ENCODE results near the gene STX8. TPM values are rescaled to one million over a fixed set of nuclear protein-coding genes. Genes with fewer than 3 reads are reported as not detected.
A peak's percentile ranks its signal among the peaks of the same experiment; 100 is the strongest.
"Not testable (repeated sequence)": the region's sequence is repeated elsewhere in the genome, so short reads cannot be mapped to it uniquely, and the experiment has no call there.

The STX8 gene
- total RNA-seq, 2 experiments from 2014 or later = 60.6 to 68.0 TPM

GRCh38 chr17:9576521-9577372, 1.1 kb upstream of the STX8 start, which contains the start of gene CFAP52:
TSS of gene CFAP52 (plus strand) at chr17:9576642. CDS start at chr17:9576696, 54 bp downstream.
- CTCF ChIA-PET = interaction anchor here (0.6 to 2.4 kb wide), 12 partner anchors 9 to 167 kb away, joined by 3 to 12 read pairs (median 6); no protein-coding TSS in a partner anchor
- Mint-ChIP-seq H3K4me3 (peak within 1 kb of the TSS; percentile 84), H3K9me3 (no peaks in the 10 kb centered on the region), H3K27ac (peak within 1 kb of the TSS; percentile 59), H3K27me3 (ENCODE audit: low read depth) (no peaks in the 10 kb centered on the region), H3K36me3 (ENCODE audit: low read depth) (no peaks in the 10 kb centered on the region), H3K4me1 (ENCODE audit: low read depth) (peaks cover 22% of the 10 kb centered on the region)
- DNase-seq = peak; percentile 78
- intact Hi-C loops (cut with micrococcal nuclease) = loop anchor here (1.0 to 2.0 kb wide), 3 partner anchors 68 to 190 kb away; partner anchors contain the start of gene USP43

- Mint-ChIP-seq H3K27ac (no peak overlapping the region), H3K36me3 (ENCODE audit: low read depth) (peaks cover 10% of the 10 kb centered on the region), H3K4me1 (ENCODE audit: low read depth) (peaks cover 26% of the 10 kb centered on the region), H3K4me3 (no peak overlapping the region), H3K9me3 (no peaks in the 10 kb centered on the region), H3K27me3 (ENCODE audit: low read depth) (no peaks in the 10 kb centered on the region)
- no peak for DNase-seq
- CTCF ChIA-PET = interaction anchor here (0.7 kb wide), 1 partner anchor 30 kb away, joined by 6 read pairs; no protein-coding TSS in a partner anchor
- intact Hi-C loops (cut with micrococcal nuclease) = no loop called here
Measured at GRCh38 chr17:9571201-9571600, 4.4 kb downstream of the STX8 start.

- Mint-ChIP-seq H3K27ac (no peak overlapping the region), H3K36me3 (ENCODE audit: low read depth) (peaks cover 22% of the 10 kb centered on the region), H3K9me3 (no peaks in the 10 kb centered on the region), H3K4me1 (ENCODE audit: low read depth) (peaks cover 35% of the 10 kb centered on the region), H3K4me3 (no peak overlapping the region), H3K27me3 (ENCODE audit: low read depth) (no peaks in the 10 kb centered on the region)
- DNase-seq = no peak
- intact Hi-C loops (cut with micrococcal nuclease) = loop anchor here (10.0 kb wide), 1 partner anchor 274 kb away; no protein-coding TSS in a partner anchor
- CTCF ChIA-PET = interaction anchor here (0.6 kb wide), 1 partner anchor 789 kb away, joined by 3 read pairs; no protein-coding TSS in a partner anchor
Measured at GRCh38 chr17:9568957-9569588, 6.5 kb downstream of the STX8 start.

GRCh38 chr17:9568004-9568403, 7.6 kb downstream of the STX8 start:
- CTCF ChIA-PET = no interaction called here
- Mint-ChIP-seq H3K4me3 (no peak overlapping the region), H3K36me3 (ENCODE audit: low read depth) (peaks cover 28% of the 10 kb centered on the region), H3K9me3 (no peaks in the 10 kb centered on the region), H3K4me1 (ENCODE audit: low read depth) (peaks cover 32% of the 10 kb centered on the region), H3K27me3 (ENCODE audit: low read depth) (no peaks in the 10 kb centered on the region), H3K27ac (no peak overlapping the region)
- no peak for DNase-seq
- intact Hi-C loops (cut with micrococcal nuclease) = loop anchor here (10.0 kb wide), 1 partner anchor 273 kb away; no protein-coding TSS in a partner anchor

- DNase-seq; H3K9me3 Mint-ChIP-seq; H3K4me3 Mint-ChIP-seq; H3K27ac Mint-ChIP-seq; H3K27me3 Mint-ChIP-seq (ENCODE audit: low read depth): not testable (repeated sequence)
- intact Hi-C loops (cut with micrococcal nuclease) = loop anchor here (10.0 kb wide), 1 partner anchor 272 kb away; no protein-coding TSS in a partner anchor
- H3K4me1 Mint-ChIP-seq (ENCODE audit: low read depth) = peaks cover 36% of the 10 kb centered on the region
- peaks cover 34% of the 10 kb centered on the region for H3K36me3 Mint-ChIP-seq (ENCODE audit: low read depth)
- CTCF ChIA-PET = interaction anchor here (2.5 kb wide), 1 partner anchor 9 kb away, joined by 6 read pairs; the partner anchor contains the start of gene STX8
Measured at GRCh38 chr17:9566739-9567138, 8.9 kb downstream of the STX8 start.

- peak overlapping the region; percentile 5 for H3K4me3 Mint-ChIP-seq
- H3K9me3 Mint-ChIP-seq = no peaks in the 10 kb centered on the region
- no peak overlapping the region for H3K27ac Mint-ChIP-seq
- DNase-seq = no peak
- intact Hi-C loops (cut with micrococcal nuclease) = loop anchor here (10.0 kb wide), 1 partner anchor 271 kb away; no protein-coding TSS in a partner anchor
- H3K27me3 Mint-ChIP-seq (ENCODE audit: low read depth) = no peaks in the 10 kb centered on the region
- peaks cover 34% of the 10 kb centered on the region for H3K36me3 Mint-ChIP-seq (ENCODE audit: low read depth)
- CTCF ChIA-PET = interaction anchor here (1.0 to 2.5 kb wide), 4 partner anchors 9 to 17 kb away, joined by 3 to 6 read pairs (median 4); partner anchors contain the start of gene STX8
- H3K4me1 Mint-ChIP-seq (ENCODE audit: low read depth) = peaks cover 36% of the 10 kb centered on the region
Measured at GRCh38 chr17:9566067-9566466, 9.6 kb downstream of the STX8 start.

- no peak for DNase-seq
- no peaks in the 10 kb centered on the region for H3K27me3 Mint-ChIP-seq (ENCODE audit: low read depth)
- intact Hi-C loops (cut with micrococcal nuclease) = loop anchor here (10.0 kb wide), 1 partner anchor 269 kb away; no protein-coding TSS in a partner anchor
- peaks cover 36% of the 10 kb centered on the region for H3K4me1 Mint-ChIP-seq (ENCODE audit: low read depth)
- no peaks in the 10 kb centered on the region for H3K9me3 Mint-ChIP-seq
- peaks cover 34% of the 10 kb centered on the region for H3K36me3 Mint-ChIP-seq (ENCODE audit: low read depth)
- H3K4me3 Mint-ChIP-seq = no peak overlapping the region
- no peak overlapping the region for H3K27ac Mint-ChIP-seq
- CTCF ChIA-PET = interaction anchor here (2.3 kb wide), 1 partner anchor 13 kb away, joined by 6 read pairs; no protein-coding TSS in a partner anchor
Measured at GRCh38 chr17:9564104-9564503, 11.5 kb downstream of the STX8 start.

- no peak overlapping the region for H3K27ac Mint-ChIP-seq
Measured at GRCh38 chr17:9557857-9558256, 17.8 kb downstream of the STX8 start.

GRCh38 chr17:9557161-9557755, 18.4 kb downstream of the STX8 start:
- peaks cover under 1% of the 10 kb centered on the region for H3K4me1 Mint-ChIP-seq (ENCODE audit: low read depth)
- CTCF ChIA-PET = interaction anchor here (0.6 to 1.4 kb wide), 2 partner anchors 12 to 542 kb away, joined by 3 read pairs; no protein-coding TSS in a partner anchor
- intact Hi-C loops (cut with micrococcal nuclease) = loop anchor here (10.0 kb wide), 1 partner anchor 562 kb away; no protein-coding TSS in a partner anchor
- H3K4me3 Mint-ChIP-seq = no peak overlapping the region
- H3K27ac Mint-ChIP-seq = no peak overlapping the region
- H3K27me3 Mint-ChIP-seq (ENCODE audit: low read depth) = no peaks in the 10 kb centered on the region
- no peaks in the 10 kb centered on the region for H3K9me3 Mint-ChIP-seq
- peaks cover 8% of the 10 kb centered on the region for H3K36me3 Mint-ChIP-seq (ENCODE audit: low read depth)
- no peak for DNase-seq

More at GRCh38 chr17:9557857-9558256, 17.8 kb downstream of the STX8 start:
- no peaks in the 10 kb centered on the region for H3K27me3 Mint-ChIP-seq (ENCODE audit: low read depth)
- no peak overlapping the region for H3K4me3 Mint-ChIP-seq
- H3K36me3 Mint-ChIP-seq (ENCODE audit: low read depth) = peaks cover 14% of the 10 kb centered on the region
- H3K9me3 Mint-ChIP-seq = no peaks in the 10 kb centered on the region
- CTCF ChIA-PET = interaction anchor here (0.6 to 1.4 kb wide), 2 partner anchors 13 to 542 kb away, joined by 3 read pairs; no protein-coding TSS in a partner anchor
- H3K4me1 Mint-ChIP-seq (ENCODE audit: low read depth) = peaks cover 5% of the 10 kb centered on the region
- intact Hi-C loops (cut with micrococcal nuclease) = loop anchor here (10.0 kb wide), 1 partner anchor 563 kb away; no protein-coding TSS in a partner anchor
- no peak for DNase-seq

- H3K4me1 Mint-ChIP-seq (ENCODE audit: low read depth); H3K36me3 Mint-ChIP-seq (ENCODE audit: low read depth); H3K27ac Mint-ChIP-seq; H3K9me3 Mint-ChIP-seq; H3K27me3 Mint-ChIP-seq (ENCODE audit: low read depth); H3K4me3 Mint-ChIP-seq: not testable (repeated sequence)
- DNase-seq = peak; percentile 77
- intact Hi-C loops (cut with micrococcal nuclease) = loop anchor here (10.0 kb wide), 1 partner anchor 560 kb away; no protein-coding TSS in a partner anchor
- CTCF ChIA-PET = interaction anchor here (1.1 to 1.2 kb wide), 3 partner anchors 10 to 556 kb away, joined by 3 to 4 read pairs (median 4); no protein-coding TSS in a partner anchor
Measured at GRCh38 chr17:9554715-9555114, 20.9 kb downstream of the STX8 start.

- no peaks in the 10 kb centered on the region for H3K27me3 Mint-ChIP-seq (ENCODE audit: low read depth)
- DNase-seq = no peak
- H3K9me3 Mint-ChIP-seq = no peaks in the 10 kb centered on the region
- no peak overlapping the region for H3K4me3 Mint-ChIP-seq
- intact Hi-C loops (cut with micrococcal nuclease) = loop anchor here (10.0 kb wide), 1 partner anchor 559 kb away; no protein-coding TSS in a partner anchor
- peaks cover 4% of the 10 kb centered on the region for H3K4me1 Mint-ChIP-seq (ENCODE audit: low read depth)
- H3K27ac Mint-ChIP-seq = no peak overlapping the region
- H3K36me3 Mint-ChIP-seq (ENCODE audit: low read depth) = peaks cover 8% of the 10 kb centered on the region
- CTCF ChIA-PET = interaction anchor here (0.6 to 1.2 kb wide), 2 partner anchors 12 to 528 kb away, joined by 3 read pairs; no protein-coding TSS in a partner anchor
Measured at GRCh38 chr17:9553596-9553995, 22.0 kb downstream of the STX8 start.
